GM12801 (cell line): ENCODE results near the gene NUP210.

ENCODE experiments used
- CTCF ChIP-seq: IDR thresholded peaks from one replicate; pipeline ENCODE4 v1.5.1; 2011; ENCODE audit warnings: control low read depth; ENCODE audit not compliant: insufficient read length; ENCODE audit errors: extremely low read depth

Gene NUP210

GRCh38 chr3:13292375-13292774 lies 127.7 kb downstream of the NUP210 start:
- no peak for TF ChIP-seq CTCF

- no peak for TF ChIP-seq CTCF
Observed at GRCh38 chr3:13290941-13291340, 129.2 kb downstream of the NUP210 start.

- TF ChIP-seq CTCF, result no peak
Observed at GRCh38 chr3:13289771-13290285, 130.3 kb downstream of the NUP210 start.

DNA sequence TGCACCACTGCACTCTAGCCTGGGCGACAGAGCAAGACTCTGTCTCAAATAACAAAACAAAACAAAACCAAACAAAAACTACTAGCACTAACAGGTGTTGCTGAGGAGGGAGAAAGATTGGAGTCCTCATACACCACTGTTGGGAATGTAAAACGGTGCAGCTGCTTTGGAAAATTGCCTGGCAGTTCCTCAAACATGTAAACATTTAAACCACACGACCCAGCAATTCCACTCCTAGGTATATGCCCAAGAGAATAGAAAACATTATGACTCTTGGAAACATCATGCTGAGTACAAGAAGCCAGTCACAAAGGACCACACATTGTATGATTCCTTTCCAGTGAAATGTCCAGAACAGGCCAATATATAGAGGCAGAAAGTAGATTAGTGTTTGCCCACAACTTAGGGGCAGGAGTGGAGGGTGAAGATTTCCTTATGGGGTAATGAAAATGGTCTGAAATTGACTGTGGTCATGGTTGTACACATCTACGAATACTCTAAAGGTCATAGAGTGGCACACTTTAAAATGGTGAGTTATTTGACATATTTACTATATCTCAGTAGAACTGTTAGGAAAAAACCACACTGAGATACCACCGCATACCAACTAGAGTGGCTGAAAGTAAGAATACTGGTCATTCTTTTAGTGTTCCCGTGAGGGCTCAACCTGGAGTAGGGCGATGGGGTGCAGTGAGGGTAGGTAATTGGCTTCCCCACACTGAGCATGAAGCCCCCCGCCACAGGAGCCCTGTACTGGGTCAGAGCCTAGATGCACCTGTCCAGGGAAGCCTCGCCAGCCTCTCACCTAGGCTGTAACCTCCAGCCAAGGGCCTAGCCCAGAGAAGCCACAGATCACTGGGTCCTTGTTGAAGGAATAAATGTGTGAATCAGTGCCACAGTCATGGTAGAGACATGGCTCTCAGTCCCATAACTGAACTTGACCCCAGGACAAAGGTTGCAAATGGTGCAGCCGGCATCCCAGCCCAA lies 131.1 kb downstream of the NUP210 start:
- TF ChIP-seq CTCF, result no peak

DNA sequence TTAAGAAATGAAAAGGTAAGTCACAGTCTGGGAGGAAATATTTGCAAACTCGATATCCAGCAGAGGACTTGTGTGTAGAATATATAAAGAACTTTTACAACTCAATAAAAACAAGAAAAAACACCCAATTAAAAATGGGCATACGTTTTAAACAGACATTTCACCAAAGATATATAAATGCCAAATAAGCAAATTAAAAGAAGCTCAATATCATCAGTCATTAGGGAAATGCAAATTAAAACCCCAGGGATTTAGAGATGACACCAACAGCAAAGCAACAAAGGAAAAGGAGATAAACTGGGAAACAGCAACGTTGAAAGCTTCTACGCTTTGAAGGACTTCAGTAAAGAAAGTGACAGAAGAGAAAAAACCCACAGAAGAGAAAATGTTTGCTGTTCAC lies 132.3 kb downstream of the NUP210 start:
- no peak for TF ChIP-seq CTCF

DNA sequence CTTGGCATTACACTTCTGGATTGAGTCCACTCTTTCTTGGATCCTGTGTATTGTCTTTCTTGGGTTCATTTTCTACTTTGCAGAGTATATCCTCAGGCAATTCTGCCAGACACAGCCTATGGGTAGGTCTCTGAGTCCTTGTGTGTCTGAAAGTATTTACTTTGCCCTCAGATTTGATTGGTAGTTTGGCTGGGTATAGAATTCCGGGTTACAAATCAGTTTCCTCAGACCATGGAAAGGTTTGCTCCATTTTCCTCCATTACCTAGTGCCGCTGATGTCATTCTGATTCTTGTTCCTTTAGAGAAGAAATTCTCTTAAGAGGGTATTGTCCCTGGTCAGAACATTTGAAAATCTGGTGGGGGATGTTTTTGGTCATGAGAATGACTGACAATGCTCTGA lies 133.2 kb downstream of the NUP210 start:
- TF ChIP-seq CTCF, result no peak

GRCh38 chr3:13285007-13285567 lies 135.0 kb downstream of the NUP210 start:
- no peak for TF ChIP-seq CTCF
